AG09319 (cell line): ENCODE results near the gene KAT5.

Experiments
- DNase-seq: peaks from one replicate; pipeline ENCODE4 v3.0.0-alpha.2; 2010; ENCODE audit warnings: low read depth; ENCODE audit errors: extremely low read depth
- CTCF ChIP-seq: IDR thresholded peaks from 2 replicates; pipeline ENCODE4 v1.5.1; 2011; ENCODE audit warnings: low read depth, mild to moderate bottlenecking, inconsistent platforms, low read length, moderate library complexity

The KAT5 gene

GRCh38 chr11:65736810-65737209 is 24.8 kb downstream of the KAT5 start:
- no peak for TF ChIP-seq CTCF
- DNase-seq: no peak

- no peak for TF ChIP-seq CTCF
- DNase-seq: no peak
Observed at GRCh38 chr11:65739022-65739421, 27.0 kb downstream of the KAT5 start.

- no peak for TF ChIP-seq CTCF
- no peak for DNase-seq
Observed at GRCh38 chr11:65741185-65741584, 29.1 kb downstream of the KAT5 start.

GRCh38 chr11:65742353-65742752 is 30.3 kb downstream of the KAT5 start:
- DNase-seq: no peak
- TF ChIP-seq CTCF: no peak

- no peak for TF ChIP-seq CTCF
- no peak for DNase-seq
Observed at GRCh38 chr11:65743681-65744025, 31.6 kb downstream of the KAT5 start.

- no peak for DNase-seq
- peak; percentile 29 for TF ChIP-seq CTCF
Observed at GRCh38 chr11:65744026-65744698, 32.1 kb downstream of the KAT5 start.

GRCh38 chr11:65744699-65745042 is 32.6 kb downstream of the KAT5 start:
- DNase-seq: no peak
- TF ChIP-seq CTCF: no peak
